Gastroesophageal sphincter (tissue), 3 donors: ENCODE measurements around the gene FBXO30.

Experiments
- POLR2AphosphoS5 ChIP-seq: sonication (generic); formaldehyde crosslinking; IDR thresholded peaks from one replicate; pipeline ENCODE4 v1.6.1; 2017; ENCODE audit warnings: antibody characterized with exemption
- TF ChIP-seq, protein P1 (sequence below), 4 experiments: fragments of 200-600 bp in 2 of 4; fragments of 450-650 bp in 2 of 4; sonication (generic) in 1 of 4; IDR thresholded peaks; one replicate each; pipeline ENCODE4 v1.5.1; 2017 to 2019; ENCODE audit warnings: antibody characterized with exemption in 4 of 4, mild to moderate bottlenecking in 2 of 4, moderate library complexity in 2 of 4

DNA sequence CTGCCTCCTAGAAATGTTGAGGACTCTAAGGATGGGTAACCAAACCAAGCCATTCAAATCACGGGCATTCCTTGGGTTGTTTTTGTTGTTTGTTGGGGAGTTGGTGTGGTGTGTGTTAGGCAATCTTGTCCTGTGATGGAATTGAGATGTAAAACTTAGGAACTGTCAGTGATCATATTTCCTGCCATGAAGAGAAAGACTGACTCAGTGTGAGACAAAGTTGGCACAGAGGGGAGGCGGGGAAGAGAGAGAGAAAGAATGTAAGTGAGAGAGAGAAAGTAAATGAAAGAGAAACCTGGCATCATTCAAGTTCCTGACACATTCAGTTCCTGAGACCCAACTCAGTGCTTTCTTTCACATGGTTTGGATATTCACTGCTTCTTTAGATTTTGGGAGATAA, 21.6 kb upstream of the FBXO30 start:
- TF ChIP-seq, protein P1, sequence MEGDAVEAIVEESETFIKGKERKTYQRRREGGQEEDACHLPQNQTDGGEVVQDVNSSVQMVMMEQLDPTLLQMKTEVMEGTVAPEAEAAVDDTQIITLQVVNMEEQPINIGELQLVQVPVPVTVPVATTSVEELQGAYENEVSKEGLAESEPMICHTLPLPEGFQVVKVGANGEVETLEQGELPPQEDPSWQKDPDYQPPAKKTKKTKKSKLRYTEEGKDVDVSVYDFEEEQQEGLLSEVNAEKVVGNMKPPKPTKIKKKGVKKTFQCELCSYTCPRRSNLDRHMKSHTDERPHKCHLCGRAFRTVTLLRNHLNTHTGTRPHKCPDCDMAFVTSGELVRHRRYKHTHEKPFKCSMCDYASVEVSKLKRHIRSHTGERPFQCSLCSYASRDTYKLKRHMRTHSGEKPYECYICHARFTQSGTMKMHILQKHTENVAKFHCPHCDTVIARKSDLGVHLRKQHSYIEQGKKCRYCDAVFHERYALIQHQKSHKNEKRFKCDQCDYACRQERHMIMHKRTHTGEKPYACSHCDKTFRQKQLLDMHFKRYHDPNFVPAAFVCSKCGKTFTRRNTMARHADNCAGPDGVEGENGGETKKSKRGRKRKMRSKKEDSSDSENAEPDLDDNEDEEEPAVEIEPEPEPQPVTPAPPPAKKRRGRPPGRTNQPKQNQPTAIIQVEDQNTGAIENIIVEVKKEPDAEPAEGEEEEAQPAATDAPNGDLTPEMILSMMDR (IDR thresholded peaks at IDR 0.05): no peak
- no peak for TF ChIP-seq POLR2AphosphoS5
